Muscle of leg (tissue), 11 donors: ENCODE results near the gene ACOX3. TPM values are rescaled to one million over a fixed set of nuclear protein-coding genes. Genes with fewer than 3 reads are reported as not detected.
"Not testable (repeated sequence)": the region's sequence is repeated elsewhere in the genome, so short reads cannot be mapped to it uniquely, and the experiment has no call there.

Experiments
- DNase-seq: peaks from one replicate; pipeline ENCODE4 v3.0.0; 2013
- H3K27ac ChIP-seq: one replicate; pipeline ENCODE4 v1.5.1; 2013; ENCODE audit warnings: mild to moderate bottlenecking, low read length, control low read depth
- H3K27me3 ChIP-seq: one replicate; pipeline ENCODE4 v1.6.1; 2013; ENCODE audit warnings: low read length; ENCODE audit not compliant: control insufficient read depth, insufficient read depth
- H3K36me3 ChIP-seq: one replicate; pipeline ENCODE4 v1.6.1; 2013; ENCODE audit warnings: low read length; ENCODE audit not compliant: control insufficient read depth, insufficient read depth
- H3K4me1 ChIP-seq: one replicate; pipeline ENCODE4 v1.6.1; 2013; ENCODE audit warnings: low read length; ENCODE audit not compliant: control insufficient read depth, insufficient read depth
- H3K4me3 ChIP-seq: one replicate; pipeline ENCODE4 v1.5.1; 2013; ENCODE audit warnings: low read length, control low read depth
- H3K9me3 ChIP-seq: replicated peaks from 2 replicates; pipeline ENCODE4 v1.6.1; 2013; ENCODE audit warnings: low read depth, low read length; ENCODE audit not compliant: control insufficient read depth
- WGBS: methylation state at CpG from one replicate; pipeline ENCODE4 v1.1.5; 2013; ENCODE audit warnings: missing lambda C conversion rate; ENCODE audit not compliant: insufficient coverage; 5-methylcytosine and 5-hydroxymethylcytosine counted together
- polyA plus RNA-seq, 8 donors: library from polyadenylated mRNA; unstranded; fragments of 120-200 nt; gene quantifications; one replicate each; pipeline versions ENCODE4 v1.2.1 to v1.2.3, GENCODE V29; 2013; ENCODE audit warnings: inconsistent platforms in 1 of 8, low replicate concordance in 1 of 8; ENCODE audit not compliant: insufficient read length in 8 of 8, insufficient read depth in 1 of 8
- total RNA-seq: library from RNA; stranded (reverse); fragments of 120-200 nt; gene quantifications from one replicate; pipeline ENCODE4 v1.2.4, GENCODE V29; 2013

The ACOX3 gene
- total and polyA plus RNA-seq, 9 donors = 10.1 to 20.3 (median 15.8) TPM

DNA sequence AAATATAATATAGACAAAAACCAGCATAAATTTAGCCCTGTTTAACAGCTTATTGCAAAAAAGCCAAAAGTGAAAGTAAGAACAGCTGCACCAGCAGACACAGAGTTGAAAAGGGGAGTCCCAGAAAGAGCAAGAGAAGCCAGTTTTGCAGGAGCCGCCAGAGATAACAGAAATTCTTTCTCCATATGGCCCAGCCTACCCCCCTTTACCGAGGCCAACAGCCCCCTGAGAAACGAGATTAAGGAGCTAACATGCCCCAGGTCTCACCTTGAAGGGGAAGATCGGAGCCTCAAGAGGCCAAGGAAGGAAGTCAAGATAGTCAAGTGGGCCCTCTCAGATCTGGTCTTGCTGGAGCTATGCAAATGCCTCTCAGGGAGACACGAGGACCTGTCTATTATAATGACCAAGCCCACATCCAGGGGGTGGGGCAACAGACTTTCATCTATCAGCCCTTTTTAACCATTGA lies 4.8 kb downstream of the ACOX3 start:
- no peaks in the 10 kb centered on the region for H3K27me3 ChIP-seq
- H3K27ac ChIP-seq = peak overlapping the region; percentile 0
- DNase-seq = peak; percentile 36
- WGBS = 40% methylated on average over 2 of the region's 5 CpGs
- H3K4me3 ChIP-seq = no peak overlapping the region
- peaks cover 16% of the 10 kb centered on the region for H3K4me1 ChIP-seq
- no peaks in the 10 kb centered on the region for H3K9me3 ChIP-seq
- no peaks in the 10 kb centered on the region for H3K36me3 ChIP-seq

DNA sequence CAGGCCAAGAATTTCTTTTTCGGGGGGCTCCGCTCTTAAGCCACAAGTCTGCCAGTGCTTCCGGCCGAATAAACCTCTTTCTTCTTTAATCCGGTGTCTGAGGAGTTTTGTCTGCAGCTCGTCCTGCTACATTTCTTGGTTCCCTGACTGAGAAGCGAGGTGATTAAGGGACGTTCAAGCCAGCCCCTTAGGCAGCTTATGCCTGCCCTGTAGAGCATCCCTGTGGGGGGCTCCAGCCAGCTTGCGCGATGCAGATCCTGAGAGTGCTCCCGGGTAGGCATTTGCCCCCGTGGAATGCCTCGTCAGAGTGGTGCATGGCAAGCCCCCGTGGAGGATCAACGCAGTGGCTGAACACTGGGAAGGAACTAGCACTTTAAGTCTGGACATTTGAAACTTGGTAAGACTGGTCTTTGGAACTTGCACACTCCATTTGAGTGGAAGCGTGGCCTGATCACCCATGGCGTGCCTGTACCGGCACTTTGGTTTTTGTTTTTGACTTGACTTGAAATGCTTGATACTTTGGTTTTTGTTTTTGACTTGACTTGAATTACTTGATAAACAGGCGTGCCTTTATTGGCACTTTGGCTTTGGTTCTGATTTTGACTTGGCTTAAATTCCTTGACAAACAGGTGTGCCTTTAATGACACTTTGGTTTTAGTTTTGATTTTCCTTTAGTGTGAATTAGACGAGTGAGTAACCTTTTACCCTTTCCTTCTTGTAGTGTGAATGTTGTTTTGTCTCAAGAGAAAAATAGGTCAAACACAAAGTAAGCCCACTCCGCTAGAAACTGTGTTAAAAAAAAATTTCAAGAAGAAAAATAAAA lies 6.1 kb downstream of the ACOX3 start:
- 70% methylated on average over 18 of the region's 21 CpGs for WGBS
- Histone ChIP-seq H3K9me3 (no peaks in the 10 kb centered on the region), H3K4me3 (no peak overlapping the region), H3K36me3 (no peaks in the 10 kb centered on the region), H3K4me1 (peaks cover 11% of the 10 kb centered on the region), H3K27me3 (no peaks in the 10 kb centered on the region), H3K27ac (no peak overlapping the region)
- DNase-seq = no peak

DNA sequence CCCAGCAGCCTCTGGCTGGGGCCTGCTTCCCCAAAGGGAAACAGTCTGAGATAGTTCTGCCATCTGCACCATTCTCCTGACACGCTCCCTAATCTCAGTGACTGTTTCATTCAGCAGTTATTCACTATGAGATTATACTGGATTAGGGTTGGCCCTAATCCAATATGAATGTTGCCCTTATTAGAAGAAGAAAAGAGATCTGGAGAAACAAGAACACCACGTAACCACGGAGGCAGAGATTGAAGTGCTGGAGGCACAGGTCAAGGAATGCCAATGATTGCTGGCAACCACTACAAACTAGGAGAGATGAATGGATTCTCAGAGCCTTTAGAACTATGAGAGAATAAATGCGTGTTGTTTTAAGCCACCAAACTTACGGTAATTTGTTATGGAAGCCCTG lies 7.4 kb downstream of the ACOX3 start:
- DNase-seq = no peak
- H3K4me3 ChIP-seq = no peak overlapping the region
- H3K36me3 ChIP-seq = no peaks in the 10 kb centered on the region
- H3K9me3 ChIP-seq = no peaks in the 10 kb centered on the region
- H3K27me3 ChIP-seq = no peaks in the 10 kb centered on the region
- peaks cover 18% of the 10 kb centered on the region for H3K4me1 ChIP-seq
- 100% methylated on average over 2 of the region's 5 CpGs for WGBS
- H3K27ac ChIP-seq = no peak overlapping the region

DNA sequence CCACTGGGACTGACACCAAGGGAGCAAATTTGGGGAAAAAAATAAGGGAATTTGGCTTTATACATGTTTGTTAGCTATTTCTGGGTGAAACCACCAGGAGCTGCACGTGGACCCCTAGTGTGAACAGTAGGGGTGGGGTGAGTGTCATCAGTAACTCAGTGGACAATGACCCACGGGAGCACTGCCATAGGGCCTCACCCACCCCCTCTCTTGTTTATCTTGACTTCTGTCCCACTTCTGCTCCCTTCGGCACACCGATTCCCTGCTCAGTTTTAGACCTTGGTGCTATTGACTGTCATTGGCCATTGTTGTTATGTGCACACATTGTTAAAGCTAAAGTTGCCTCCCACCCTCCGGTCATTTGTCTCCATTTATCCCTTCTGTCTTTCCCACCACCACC lies 9.0 kb downstream of the ACOX3 start:
- H3K4me3 ChIP-seq = no peak overlapping the region
- DNase-seq = no peak
- H3K9me3 ChIP-seq = no peaks in the 10 kb centered on the region
- no CpG with 5 or more reads among the region's 5 CpGs for WGBS
- H3K27me3 ChIP-seq = no peaks in the 10 kb centered on the region
- no peaks in the 10 kb centered on the region for H3K36me3 ChIP-seq
- no peak overlapping the region for H3K27ac ChIP-seq
- H3K4me1 ChIP-seq = peaks cover 29% of the 10 kb centered on the region

DNA sequence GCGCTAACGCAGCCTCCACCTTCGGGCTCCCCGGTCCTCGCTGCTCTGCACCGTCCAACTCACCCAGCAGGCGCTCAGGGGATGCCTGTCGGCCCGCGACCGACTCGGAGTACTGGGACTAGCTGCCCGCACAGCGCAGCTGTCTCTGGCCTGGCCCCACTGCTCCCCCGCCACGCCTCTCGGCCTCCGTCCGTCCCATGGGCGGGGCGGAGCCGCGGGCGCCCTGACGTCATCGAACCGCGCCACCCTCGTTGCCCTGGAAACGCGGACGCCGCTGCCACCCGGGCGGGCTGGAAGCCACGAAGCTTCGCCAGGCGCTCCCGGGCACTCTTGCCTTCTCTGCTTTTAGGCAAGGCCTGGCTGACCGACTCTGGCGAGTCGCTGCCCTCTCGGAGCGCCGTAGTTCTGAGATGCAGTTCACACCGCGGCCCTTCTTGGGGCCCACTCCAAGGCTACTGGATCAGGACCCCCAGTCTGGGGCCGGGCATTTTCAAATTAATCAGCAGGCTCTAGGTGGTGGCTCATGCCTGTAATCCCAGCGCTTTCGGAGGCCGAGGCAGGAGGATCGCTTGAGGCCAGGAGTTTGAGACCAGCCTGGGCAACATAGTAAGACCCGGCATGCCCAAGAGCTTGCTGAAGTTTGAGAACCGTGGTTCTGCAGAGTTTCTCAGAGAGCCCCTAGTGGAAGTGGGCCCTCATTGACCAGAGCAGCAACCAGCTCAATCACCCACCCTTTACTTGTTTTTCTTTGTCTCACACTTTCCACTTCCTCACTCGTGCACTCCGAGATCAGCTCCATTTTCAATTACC lies 12.0 kb downstream of the ACOX3 start:
- peak; percentile 91 for DNase-seq
- WGBS = 2% methylated on average over 54 of the region's 56 CpGs
- H3K4me3 ChIP-seq = peak overlapping the region; percentile 80
- peaks cover 25% of the 10 kb centered on the region for H3K4me1 ChIP-seq
- peak overlapping the region; percentile 94 for H3K27ac ChIP-seq
- no peaks in the 10 kb centered on the region for H3K9me3 ChIP-seq
- H3K36me3 ChIP-seq = no peaks in the 10 kb centered on the region
- H3K27me3 ChIP-seq = no peaks in the 10 kb centered on the region

DNA sequence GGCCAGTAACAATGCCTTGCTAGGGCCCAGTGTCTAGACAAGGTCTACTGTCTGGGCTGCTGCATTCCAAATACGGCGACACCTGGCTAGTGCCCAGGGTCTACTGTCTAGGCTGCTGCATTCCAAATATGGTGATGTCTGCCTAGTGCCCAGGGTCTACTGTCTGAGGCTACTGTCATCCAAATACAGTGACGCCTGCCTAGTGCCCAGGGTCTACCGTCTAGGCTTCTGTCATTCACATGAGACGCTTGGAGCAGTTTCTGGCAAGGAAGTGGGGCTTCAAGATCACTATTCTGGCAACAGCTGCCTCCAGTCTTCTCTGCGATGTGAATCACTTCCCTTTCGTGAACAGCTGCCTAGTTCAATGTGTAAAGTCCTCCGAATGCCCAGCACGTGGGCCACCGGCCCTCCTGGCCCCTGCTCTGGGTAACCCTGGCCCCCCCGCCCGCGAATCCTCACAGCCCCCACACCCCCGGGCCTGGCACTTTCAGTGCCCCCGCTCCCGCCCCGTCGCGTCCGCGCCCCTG lies 12.7 kb downstream of the ACOX3 start:
- Histone ChIP-seq H3K36me3 (no peaks in the 10 kb centered on the region), H3K27me3 (no peaks in the 10 kb centered on the region), H3K9me3 (no peaks in the 10 kb centered on the region), H3K4me3 (peak overlapping the region; percentile 80), H3K4me1 (peaks cover 23% of the 10 kb centered on the region), H3K27ac (peak overlapping the region; percentile 94)
- DNase-seq = peak; percentile 91
- 1% methylated on average over 16 of the region's 21 CpGs for WGBS

DNA sequence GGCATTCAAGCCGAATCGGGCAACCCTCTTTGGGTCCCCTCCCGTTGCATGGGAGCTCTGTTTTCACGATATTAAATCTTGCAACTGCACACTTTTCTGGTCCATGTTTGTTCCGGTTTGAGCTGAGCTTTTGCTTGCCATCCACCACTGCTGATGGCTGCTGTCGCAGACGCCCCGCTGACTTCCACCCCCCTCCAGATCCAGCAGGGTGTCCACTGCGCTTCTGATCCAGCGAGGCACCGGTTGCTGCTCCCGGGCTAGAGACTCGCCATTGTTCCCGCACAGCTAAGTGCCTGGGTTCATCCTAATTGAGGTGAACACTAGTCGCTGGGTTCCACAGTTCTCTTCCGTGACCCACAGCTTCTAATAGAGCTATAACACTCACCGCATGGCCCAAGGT lies 13.3 kb downstream of the ACOX3 start:
- DNase-seq = no peak

DNA sequence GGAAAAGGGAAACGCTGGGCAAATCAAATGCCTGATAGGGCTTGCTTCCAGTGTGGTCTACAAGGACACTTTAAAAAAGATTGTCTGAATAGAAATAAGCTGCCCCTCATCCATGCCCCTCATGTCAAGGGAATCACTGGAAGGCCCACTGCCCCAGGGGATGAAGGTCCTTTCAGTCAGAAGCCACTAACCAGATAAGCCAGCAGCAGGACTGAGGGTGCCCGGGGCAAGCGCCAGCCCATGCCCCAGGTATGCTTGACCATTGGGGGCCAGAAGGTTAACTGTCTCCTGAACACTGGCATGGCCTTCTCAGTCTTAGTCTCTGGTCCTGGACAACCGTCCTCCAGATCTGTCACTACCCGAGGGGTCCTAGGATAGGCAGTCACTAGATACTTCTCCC lies 17.7 kb downstream of the ACOX3 start:
- Histone ChIP-seq H3K4me1 (peaks cover 15% of the 10 kb centered on the region), H3K27me3 (no peaks in the 10 kb centered on the region), H3K36me3 (no peaks in the 10 kb centered on the region), H3K4me3 (no peak overlapping the region), H3K27ac (no peak overlapping the region), H3K9me3 (no peaks in the 10 kb centered on the region)
- WGBS = 100% methylated on average over 2 of the region's 5 CpGs
- DNase-seq = no peak

More for the DNA sequence above, 13.3 kb downstream of the ACOX3 start:
- WGBS = 83% methylated on average over 13 of the region's 17 CpGs
- Histone ChIP-seq H3K9me3 (no peaks in the 10 kb centered on the region), H3K36me3 (no peaks in the 10 kb centered on the region), H3K27me3 (no peaks in the 10 kb centered on the region), H3K27ac (peak overlapping the region; percentile 94), H3K4me3 (peak overlapping the region; percentile 80), H3K4me1 (peaks cover 22% of the 10 kb centered on the region)

DNA sequence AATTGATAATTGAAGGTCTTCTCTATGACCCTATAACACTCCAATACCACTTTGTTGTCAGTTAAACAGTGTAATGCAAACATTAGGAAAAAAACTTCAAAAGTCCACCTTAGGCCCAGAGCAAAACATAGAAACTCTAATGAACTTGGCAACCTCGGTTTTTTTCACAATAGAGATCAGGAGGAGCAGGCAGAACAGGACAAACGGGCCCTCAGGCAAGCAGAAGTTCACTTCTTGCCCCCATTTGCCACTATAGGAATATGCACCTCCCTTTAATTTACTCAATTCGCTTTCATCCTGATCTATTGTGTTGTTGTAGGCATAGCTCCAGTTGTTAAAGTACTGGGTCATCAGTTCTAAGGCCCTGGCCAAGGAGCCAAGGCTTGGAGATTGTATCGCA lies 18.2 kb downstream of the ACOX3 start:
- H3K9me3 ChIP-seq = no peaks in the 10 kb centered on the region
- no peak overlapping the region for H3K4me3 ChIP-seq
- no peaks in the 10 kb centered on the region for H3K36me3 ChIP-seq
- WGBS = 89% methylated on average over 1 of the region's 4 CpGs
- no peak for DNase-seq
- H3K4me1 ChIP-seq = peaks cover 11% of the 10 kb centered on the region
- no peak overlapping the region for H3K27ac ChIP-seq
- no peaks in the 10 kb centered on the region for H3K27me3 ChIP-seq

DNA sequence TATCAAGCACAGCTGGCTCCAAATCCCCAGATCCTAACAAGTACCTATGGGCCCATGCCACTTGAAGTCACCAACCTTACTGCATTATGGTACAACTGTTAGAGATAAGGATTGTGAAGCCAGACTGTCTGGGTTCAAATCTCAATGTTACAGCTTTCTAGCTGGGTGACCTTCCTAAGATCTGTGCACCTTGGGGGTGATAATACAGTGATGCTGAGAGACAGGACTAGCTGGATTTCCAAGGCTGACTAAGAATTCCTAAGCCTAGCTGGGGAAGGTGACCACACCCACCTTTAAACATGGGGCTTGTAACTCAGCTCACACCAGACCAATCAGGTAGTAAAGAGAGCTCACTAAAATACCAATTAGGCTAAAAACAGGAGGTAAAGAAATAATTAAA lies 20.4 kb downstream of the ACOX3 start:
- H3K4me1 ChIP-seq, H3K36me3 ChIP-seq, H3K27me3 ChIP-seq, DNase-seq, H3K9me3 ChIP-seq, H3K27ac ChIP-seq, H3K4me3 ChIP-seq: not testable (repeated sequence)
